GM21390 (cell line): ENCODE data around the gene CDC42EP2.

ENCODE experiments used
- ATAC-seq: cut with Tn5 transposase; IDR thresholded peaks from one replicate; pipeline ENCODE4 v1.9.1; 2021; ENCODE audit not compliant: unreplicated experiment

Gene CDC42EP2, protein sequence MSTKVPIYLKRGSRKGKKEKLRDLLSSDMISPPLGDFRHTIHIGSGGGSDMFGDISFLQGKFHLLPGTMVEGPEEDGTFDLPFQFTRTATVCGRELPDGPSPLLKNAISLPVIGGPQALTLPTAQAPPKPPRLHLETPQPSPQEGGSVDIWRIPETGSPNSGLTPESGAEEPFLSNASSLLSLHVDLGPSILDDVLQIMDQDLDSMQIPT

GRCh38 chr11:65314501-65315203 lies at the start of gene CDC42EP2:
CDC42EP2 (plus strand) TSS chr11:65314866; CDS start chr11:65320899, 6,033 bp downstream.
- peak; percentile 78 for ATAC-seq

DNA sequence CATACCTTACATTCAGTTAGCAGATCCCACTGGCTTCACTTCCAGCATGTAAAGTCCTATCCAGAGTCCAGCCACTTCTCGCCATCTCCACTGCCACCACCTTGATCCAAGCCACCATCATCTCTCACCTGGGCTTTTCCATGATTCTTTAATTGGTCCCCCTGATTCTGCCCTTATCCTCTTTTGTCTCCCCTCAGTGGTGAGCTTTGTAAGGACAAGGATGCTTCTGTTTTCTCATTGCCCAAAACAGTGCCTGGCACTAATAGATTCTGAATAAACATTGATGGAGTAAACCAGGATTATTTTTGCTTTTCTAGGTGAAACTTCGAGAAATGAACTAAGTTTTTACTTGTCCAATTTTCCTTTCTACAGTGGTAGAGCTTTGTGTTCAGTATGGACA lies 48.5 kb upstream of the CDC42EP2 start:
- no peak for ATAC-seq

- no peak for ATAC-seq
Observed at GRCh38 chr11:65274735-65275682, 39.7 kb upstream of the CDC42EP2 start.

DNA sequence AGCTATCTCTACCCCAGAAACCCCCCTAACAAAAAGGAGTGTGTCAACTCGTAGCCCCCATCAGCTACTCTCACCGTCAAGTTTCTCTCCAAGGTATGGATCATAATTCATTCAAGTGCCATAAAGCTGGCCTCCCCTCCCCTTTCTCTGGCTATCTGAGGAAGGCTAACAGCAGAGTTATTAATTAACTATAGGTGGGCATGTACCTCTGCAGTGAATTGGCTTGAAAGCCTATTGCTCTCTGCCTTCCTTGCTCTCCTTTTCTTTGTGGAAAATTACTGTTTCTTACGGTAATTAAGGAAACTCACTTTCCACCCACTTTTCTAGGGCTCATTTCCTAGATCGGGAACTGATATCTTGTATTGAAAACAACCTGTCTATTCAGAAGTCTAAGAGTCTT lies 38.8 kb upstream of the CDC42EP2 start:
- no peak for ATAC-seq

- ATAC-seq = no peak
Observed at GRCh38 chr11:65277631-65278277, 36.9 kb upstream of the CDC42EP2 start.

DNA sequence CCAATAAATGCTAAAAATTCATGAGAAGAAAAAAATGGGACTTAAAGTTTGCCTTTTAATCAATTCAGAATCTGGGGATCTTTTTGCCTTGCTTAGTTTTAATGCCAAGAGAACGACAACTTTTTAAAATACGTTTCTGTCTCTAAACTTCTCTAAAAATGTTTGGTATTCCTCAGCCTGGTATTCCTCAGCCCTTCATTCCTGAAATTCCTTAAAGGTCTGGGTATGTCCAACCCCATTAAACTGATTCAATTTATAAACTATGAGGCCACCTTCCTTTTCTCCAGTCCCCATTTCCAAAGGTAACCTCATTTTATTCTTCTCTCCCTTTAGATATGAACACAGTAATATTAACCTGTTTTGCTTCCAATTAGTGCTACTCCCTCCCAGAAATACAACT lies 36.3 kb upstream of the CDC42EP2 start:
- no peak for ATAC-seq

DNA sequence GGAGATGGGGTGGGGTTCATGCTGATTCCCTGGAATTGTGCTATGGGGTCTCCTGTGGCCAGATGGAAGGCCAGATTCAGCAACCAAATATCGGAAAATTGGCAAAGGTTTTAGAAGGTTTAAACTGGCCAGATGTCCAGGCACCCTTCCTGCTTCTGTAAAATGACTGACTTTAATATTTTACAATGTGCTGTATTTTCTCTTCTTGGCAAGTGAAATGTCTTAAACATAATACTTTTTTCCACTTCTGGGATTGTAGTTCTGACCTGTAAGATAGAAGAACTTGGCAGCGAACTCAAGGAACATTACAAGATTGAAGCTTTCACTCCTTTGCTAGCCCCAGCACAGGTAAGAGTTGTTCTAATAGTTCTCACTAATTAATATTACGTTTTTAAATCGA lies 35.4 kb upstream of the CDC42EP2 start:
- no peak for ATAC-seq

DNA sequence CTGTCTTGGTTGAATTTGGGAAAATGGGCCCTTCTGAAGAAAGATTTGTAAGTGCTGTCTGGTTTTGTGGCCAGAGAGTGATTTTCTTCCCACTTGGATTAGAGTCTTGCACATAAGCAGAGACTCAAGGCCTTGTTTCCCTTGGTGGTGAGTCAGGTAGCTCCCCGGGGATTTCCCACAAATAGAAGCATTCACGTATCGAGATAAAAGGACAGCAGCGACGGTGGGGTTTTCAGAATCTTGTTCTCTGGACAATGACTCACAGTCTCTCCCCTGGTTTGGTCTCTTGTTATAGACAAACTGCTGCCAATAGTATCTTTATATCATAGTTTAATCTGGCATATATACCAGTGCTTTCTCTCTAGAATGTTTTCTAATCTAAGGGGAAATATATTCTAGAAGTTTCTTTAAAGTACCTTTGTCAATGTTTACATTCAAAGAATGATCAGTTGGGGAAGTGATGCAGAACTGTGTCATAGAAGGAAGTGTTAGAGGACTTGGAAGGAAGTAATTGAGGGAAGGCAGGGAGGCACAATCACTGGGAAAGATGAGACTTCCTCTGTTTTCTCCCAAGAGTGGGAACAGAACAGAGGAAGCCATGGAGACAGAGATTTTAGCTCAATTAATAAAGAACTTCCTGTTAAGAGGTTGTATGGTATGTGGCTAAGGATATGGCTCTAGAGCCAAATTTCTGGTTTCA lies 34.8 kb upstream of the CDC42EP2 start:
- ATAC-seq = no peak

DNA sequence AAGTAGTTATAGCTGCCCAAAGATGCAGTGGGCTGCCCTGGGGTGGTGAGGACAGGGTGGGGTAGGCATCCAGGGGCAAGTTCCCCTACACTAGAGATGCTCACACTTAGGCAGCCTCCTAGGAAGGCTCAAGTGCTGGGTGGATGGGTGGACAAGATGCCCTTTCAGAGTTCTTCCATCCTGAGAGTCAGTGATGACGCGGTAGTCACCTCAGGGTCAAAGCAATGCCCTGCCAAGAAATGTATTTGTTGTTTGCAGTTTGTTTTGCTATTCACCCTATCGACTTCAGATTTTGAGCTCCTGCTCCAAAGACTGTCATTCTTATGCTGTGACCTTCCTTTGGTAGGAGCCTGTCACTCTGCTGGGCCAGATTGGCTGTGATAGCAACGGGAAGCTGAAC lies 34.0 kb upstream of the CDC42EP2 start:
- ATAC-seq = no peak

- no peak for ATAC-seq
Observed at GRCh38 chr11:65286686-65287085, 28.0 kb upstream of the CDC42EP2 start.

DNA sequence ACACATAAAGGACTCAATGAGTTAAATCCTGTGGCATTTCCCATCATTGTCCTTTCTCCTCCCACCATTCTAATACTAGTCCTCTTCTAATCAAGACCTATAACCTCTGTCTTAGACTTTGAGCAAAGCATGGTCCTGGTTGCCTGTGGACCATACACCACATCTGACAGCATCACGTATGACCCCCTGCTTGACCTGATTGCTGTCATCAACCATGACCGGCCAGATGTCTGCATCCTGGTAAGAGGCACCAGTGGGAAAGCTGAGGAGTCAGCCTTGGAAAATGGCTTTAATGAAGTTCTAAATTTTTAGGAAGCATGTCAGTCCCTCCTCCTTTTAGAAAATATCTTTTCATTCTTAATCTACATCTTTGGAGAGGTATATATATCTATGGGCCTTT lies 27.1 kb upstream of the CDC42EP2 start:
- ATAC-seq = no peak

GRCh38 chr11:65288706-65289536 lies 25.7 kb upstream of the CDC42EP2 start:
- ATAC-seq = no peak

DNA sequence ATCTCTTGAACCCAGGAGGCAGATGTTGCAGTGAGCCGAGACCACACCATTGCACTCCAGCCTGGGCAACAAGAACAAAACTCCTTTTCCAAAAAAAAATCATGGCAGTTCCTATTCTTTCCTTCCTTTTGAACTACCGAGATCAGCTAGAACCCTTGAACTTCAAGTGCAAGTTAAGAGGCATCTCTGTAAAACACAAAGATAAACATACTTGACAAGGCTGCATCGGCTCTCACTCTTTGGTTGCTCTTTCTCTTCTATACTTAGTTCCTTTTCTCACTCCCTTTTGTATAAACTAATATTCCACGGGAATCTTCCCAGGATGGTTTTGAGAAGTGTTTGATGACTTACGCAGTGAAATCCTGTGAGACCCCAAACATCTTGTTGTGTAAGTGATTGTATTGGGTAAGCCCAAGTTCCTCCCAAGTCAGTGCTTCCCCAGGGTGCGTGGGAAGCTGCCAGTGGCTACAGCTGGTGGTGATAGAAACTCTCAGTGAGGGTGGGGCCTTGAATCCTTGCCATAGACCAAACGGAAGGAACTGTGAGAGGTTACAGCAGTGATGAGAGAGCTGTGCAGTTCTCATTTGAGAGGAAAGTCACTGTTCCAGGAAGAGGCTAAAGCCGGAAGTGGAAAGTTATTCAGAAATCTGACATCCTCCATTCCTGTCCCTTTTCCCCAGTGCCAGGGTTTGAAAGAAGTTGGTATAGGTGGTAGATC lies 24.1 kb upstream of the CDC42EP2 start:
- no peak for ATAC-seq

DNA sequence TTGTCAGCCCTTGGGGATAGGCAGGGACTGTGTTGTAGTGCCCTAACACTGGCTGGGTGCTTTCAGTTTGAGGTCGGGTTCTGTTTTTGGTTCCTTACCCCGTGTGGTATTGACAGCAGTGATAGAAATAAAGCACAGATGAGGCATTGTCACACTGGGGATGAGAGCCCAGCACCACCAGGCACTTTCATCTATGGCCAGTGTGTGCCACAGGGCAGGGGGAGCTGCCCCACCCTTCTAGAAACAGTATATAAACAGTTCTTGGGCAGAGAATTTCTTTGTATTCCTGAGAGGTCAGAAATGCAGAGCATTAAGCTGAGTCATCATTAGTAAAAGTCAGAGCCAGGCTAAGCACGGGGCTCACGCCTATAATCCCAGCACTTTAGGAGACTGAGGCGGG lies 23.1 kb upstream of the CDC42EP2 start:
- ATAC-seq = no peak

DNA sequence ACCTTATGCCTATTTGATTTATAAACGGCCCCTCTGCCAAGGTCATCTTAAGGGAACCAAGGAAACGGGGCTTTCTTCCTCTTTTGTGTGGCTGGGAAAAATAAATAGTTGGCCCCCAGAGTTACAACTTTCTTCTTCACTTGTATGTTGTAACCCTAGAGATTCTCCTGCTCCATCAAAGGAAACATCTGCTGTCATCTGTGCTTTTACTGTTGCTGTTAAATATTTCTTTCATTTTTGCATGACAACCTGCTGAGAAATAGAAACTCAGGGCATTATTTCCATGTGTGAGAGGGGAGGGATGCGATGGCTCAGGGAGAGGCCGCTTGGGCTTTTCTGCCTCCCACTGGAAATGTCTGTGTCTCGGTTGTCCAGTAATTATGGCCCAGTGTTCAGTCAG lies 21.8 kb upstream of the CDC42EP2 start:
- no peak for ATAC-seq

- no peak for ATAC-seq
Observed at GRCh38 chr11:65293909-65294381, 20.7 kb upstream of the CDC42EP2 start.

DNA sequence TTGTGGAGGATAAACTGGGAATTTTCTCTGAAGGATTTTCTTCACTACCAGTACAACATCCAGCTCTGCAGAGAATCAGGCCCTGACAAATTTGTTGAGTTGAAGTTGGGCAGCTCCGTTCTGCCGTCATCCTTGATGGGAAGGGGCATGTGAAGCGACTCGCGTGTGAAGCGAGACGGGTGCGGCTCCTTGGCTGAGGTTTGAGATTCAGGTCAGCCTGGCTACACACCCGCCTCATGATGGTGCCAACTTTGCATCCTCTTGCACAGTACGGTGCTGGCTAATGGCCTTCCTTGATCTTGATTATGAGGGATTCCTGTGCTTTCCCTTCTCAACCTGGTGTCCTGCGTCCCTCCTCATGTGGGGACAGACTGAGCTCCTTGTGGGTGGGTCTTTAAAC lies 19.7 kb upstream of the CDC42EP2 start:
- no peak for ATAC-seq

DNA sequence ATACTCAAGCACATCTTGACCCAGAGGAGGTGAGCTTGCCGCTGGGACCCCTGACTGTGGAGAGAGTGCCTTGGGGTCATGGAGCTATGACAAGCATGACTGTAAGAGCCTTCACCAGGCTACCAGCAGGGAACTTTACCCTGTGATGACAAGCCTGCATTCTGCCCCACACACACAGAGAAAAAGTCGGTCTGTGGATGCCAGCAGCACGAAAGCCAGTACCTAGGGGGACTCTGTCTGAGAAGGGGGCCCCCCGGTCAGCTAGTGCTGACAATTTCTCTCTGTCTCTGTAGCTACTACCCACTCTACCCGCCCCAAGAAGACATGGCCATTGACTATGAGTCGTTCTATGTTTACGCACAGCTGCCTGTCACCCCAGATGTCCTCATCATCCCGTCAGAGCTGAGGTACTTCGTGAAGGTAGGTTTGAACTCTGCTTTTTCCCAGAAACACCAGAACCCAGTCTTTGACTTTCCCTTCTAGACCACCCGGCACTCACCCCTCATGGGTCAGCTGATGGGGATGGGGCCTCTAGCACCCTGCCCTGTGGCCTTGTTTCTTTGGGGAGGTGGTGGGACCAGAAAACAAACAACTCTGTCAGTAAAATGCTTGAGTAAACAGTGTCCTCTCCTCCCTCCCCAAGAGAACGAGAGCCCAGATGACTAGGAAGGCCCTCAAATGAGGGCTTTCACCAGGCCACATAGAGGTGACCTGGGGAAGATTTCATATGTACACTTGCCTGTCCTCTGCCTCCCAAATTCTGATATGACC lies 18.9 kb upstream of the CDC42EP2 start:
- ATAC-seq = no peak
